ENCODE results near the gene SPRR2F. TPM values are rescaled to one million over a fixed set of nuclear protein-coding genes. Genes with fewer than 3 reads are reported as not detected.
"Not testable (repeated sequence)": the region's sequence is repeated elsewhere in the genome, so short reads cannot be mapped to it uniquely, and the experiment has no call there.

The SPRR2F gene, protein sequence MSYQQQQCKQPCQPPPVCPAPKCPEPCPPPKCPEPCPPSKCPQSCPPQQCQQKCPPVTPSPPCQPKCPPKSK
- total RNA-seq = not detected

- no peak for DNase-seq (ENCODE audit: low spot score)
Observed at GRCh38 chr1:153113416-153113815, at the start of gene SPRR2F. TSS of gene SPRR2F (minus strand) at chr1:153113516. CDS start at chr1:153112733, 783 bp downstream.

DNA sequence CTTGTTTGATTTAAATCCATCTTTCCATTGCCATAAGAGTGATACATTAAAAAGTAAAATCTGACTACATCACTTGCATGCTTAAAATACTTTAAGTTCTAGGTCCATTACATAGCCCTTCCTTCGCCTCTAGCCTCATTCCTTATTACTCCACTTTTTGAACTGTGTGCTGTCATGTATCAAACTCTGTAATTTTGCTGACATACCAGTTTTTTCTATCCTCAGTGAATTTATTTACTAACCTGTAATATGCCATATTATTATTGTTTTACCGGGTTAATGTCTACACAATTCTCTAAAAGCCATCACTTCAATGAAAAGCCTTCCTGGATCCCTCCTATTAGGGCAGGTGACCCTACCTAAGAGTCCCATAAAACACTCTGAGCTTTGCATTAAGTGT lies 42.2 kb upstream of the SPRR2F start:
- no peak for DNase-seq (ENCODE audit: low spot score)

DNA sequence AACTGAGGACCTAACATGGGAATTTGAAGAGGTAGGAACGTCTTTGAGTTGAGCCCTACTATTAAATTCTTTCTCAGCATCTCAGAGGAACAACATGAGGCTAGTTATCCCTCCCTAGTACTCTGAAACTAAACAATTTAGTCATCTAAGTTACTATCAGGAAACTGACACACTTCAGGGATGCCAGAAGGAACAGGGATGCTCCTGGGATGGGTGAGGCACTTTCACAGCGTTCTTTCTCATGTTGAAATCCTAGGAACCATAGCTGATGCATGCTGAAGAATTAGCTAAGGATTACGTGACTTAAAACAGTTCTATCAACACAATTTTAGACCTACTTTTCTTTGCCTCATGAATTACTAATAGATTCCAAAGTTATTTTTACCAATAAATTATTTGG lies 39.2 kb upstream of the SPRR2F start:
- DNase-seq (ENCODE audit: low spot score) = no peak

GRCh38 chr1:153150846-153151245 lies 37.5 kb upstream of the SPRR2F start, which contains the start of gene SPRR2G:
TSS of gene SPRR2G (minus strand) at chr1:153150890. CDS start at chr1:153150110, 780 bp downstream.
- DNase-seq (ENCODE audit: low spot score) = no peak

GRCh38 chr1:153141377-153141776 lies 28.1 kb upstream of the SPRR2F start:
- no peak for DNase-seq (ENCODE audit: low spot score)

- no peak for DNase-seq (ENCODE audit: low spot score)
Observed at GRCh38 chr1:153140484-153140883, 27.2 kb upstream of the SPRR2F start.

- DNase-seq (ENCODE audit: low spot score) = no peak
Observed at GRCh38 chr1:153133743-153134142, 20.4 kb upstream of the SPRR2F start.

GRCh38 chr1:153133267-153133666 lies 20.0 kb upstream of the SPRR2F start:
- no peak for DNase-seq (ENCODE audit: low spot score)

GRCh38 chr1:153128688-153129087 lies 15.4 kb upstream of the SPRR2F start:
- not testable (repeated sequence) for DNase-seq (ENCODE audit: low spot score)

- no peak for DNase-seq (ENCODE audit: low spot score)
Observed at GRCh38 chr1:153127296-153127695, 14.0 kb upstream of the SPRR2F start.

GRCh38 chr1:153125536-153125935 lies 12.2 kb upstream of the SPRR2F start:
- no peak for DNase-seq (ENCODE audit: low spot score)

DNA sequence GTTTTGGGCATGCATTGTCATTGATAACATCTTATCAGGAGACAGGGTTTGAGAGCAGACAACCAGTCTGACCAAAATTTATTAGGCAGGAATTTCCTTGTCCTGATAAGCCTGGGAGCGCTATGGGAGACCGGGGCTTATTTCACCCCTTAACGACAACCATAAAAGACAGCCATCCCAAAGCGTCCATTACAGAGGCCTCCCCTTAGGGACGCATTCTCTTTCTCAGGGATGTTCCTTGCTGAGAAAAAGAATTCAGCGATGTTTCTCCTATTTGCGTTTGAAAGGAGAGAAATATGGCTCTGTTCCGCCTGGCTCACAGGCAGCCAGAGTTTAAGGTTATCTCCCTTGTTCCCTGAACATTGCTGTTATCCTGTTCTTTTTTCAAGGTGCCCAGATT lies 10.5 kb upstream of the SPRR2F start:
- DNase-seq (ENCODE audit: low spot score) = not testable (repeated sequence)

DNA sequence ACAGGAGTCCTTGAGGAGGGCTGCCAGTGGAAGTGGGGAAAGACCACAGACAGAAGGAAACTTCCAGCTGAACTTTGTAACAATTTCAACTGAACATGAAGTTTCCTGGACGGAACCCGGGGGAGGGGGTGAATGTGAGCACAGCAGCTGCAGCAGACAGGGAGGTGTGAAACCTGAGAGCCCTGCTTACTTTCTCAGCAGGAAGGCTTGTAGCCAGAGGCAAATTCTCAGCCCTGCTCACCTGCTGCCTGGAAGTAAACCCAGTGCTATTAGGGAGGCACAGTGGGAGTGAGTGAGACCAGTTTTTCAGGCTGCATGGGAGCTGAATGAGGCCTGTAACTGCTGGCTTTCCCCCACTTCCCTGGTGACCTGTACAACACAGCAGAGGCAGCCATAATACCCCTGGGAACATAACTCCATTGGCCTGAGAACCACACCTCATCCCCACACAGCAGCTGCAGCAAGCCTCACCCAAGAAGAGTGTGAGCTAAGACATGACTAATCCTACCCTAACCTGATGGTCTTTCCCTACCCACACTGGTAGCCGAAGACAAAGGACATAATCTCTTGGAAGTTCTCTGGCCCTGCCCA lies 9.6 kb upstream of the SPRR2F start:
- no peak for DNase-seq (ENCODE audit: low spot score)

DNA sequence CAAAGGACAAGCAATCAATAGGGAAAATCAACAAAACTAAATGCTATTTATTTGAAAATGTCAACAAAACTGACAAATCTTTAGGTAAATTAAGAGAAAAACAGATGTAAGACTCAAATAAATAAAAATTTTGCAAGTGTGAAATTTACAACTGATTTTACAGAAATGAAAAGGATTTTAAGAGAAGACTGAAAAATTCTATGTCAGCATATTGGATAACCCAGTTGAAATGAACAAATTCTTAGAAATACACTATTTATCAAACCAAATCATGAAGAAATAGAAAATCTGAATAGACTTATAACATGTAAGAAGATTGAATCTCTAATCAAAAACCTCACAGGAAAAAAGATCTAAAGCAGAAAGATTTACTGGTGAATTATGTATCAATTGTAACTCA lies 7.6 kb upstream of the SPRR2F start:
- DNase-seq (ENCODE audit: low spot score) = no peak

DNA sequence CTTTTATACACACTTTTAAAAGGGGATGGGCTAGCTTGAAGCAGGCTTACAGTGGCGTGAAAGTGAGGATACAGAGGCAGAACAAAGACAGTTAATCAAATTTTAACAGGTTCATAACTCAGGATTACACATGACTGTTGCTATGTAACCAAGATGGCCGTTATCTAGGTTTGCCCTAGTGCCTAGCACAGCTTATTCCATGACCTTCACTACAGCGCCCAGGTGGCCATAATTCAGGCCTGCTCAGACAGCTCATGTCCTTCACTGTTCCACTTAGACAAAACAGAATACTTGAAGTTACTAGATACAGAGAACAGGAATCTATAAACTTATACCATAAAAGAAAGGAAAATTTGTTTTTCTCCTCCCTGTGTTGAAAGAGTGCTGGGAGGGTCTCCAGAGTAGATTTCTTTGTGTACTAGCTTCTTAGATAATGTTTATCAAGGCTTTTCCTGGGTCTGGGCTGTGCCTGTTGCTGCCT lies 6.2 kb upstream of the SPRR2F start:
- no peak for DNase-seq (ENCODE audit: low spot score)

DNA sequence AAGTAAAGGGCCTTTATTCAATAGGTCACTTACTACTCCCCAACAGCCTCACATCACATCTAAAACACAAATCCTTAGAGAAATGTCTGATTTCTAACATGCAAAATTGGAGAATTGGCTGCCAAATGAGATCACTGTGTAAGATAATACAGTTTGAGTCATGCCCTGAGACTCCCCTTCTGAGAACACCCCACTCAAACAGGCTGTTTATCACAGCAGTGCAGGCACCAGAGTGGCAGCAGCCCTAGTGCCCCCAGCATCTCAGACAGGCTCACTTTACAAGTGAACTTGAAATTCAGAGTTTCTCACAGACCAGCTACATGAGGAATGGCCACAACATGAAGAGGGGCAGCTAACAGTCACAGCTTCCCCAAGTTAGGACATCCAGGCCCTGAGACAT lies 1.9 kb upstream of the SPRR2F start:
- not testable (repeated sequence) for DNase-seq (ENCODE audit: low spot score)

GRCh38 chr1:153112454-153112853 lies 862 bp downstream of the SPRR2F start:
- DNase-seq (ENCODE audit: low spot score) = not testable (repeated sequence)

- DNase-seq (ENCODE audit: low spot score) = no peak
Observed at GRCh38 chr1:153100245-153100644, 13.1 kb downstream of the SPRR2F start.

- no peak for DNase-seq (ENCODE audit: low spot score)
Observed at GRCh38 chr1:153099461-153100045, 13.8 kb downstream of the SPRR2F start.

GRCh38 chr1:153095764-153096163 lies 17.6 kb downstream of the SPRR2F start:
- DNase-seq (ENCODE audit: low spot score) = no peak

- no peak for DNase-seq (ENCODE audit: low spot score)
Observed at GRCh38 chr1:153094426-153094825, 18.9 kb downstream of the SPRR2F start, which contains the start of gene SPRR2E. TSS of gene SPRR2E (minus strand) at chr1:153094526. CDS start at chr1:153093751, 775 bp downstream.

GRCh38 chr1:153087652-153088051 lies 25.7 kb downstream of the SPRR2F start:
- DNase-seq (ENCODE audit: low spot score) = no peak

DNA sequence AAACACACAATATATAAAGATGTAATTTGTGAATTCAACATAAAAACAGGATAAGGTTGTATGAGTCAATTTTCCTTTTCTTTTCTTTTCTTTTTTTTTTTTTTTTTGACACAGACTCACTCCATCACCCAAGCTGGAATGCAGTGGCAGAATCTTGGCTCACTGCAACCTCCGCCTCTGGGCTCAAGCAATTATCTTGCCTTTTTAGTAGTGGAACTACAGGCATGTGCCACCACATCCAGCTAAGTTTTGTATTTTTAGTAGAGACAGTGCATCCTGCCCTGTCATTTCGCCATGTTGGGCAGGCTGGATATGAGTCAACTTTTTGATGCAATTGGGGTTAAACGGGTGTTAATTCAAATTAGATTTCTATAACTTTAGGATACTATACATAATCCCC lies 31.6 kb downstream of the SPRR2F start:
- DNase-seq (ENCODE audit: low spot score) = no peak

All from mucosa of gallbladder (tissue), 1 donor.